Head of caudate nucleus (tissue), 42 donors: ENCODE measurements around the gene EEF2KMT.
"Not testable (repeated sequence)": the region's sequence is repeated elsewhere in the genome, so short reads cannot be mapped to it uniquely, and the experiment has no call there.

ENCODE experiments used
- DNase-seq, 42 donors: peaks; one replicate each; pipeline versions ENCODE4 v3.0.0 to v3.0.0-alpha.2; 2020 to 2021; ENCODE audit warnings: mixed read lengths in 7 of 42
- intact Hi-C: fragments of 100-400 bp; cut with DNase I; formaldehyde crosslinking; loops from one replicate; pipeline ENCODE4 v1.15.0; 2022

The EEF2KMT gene, protein sequence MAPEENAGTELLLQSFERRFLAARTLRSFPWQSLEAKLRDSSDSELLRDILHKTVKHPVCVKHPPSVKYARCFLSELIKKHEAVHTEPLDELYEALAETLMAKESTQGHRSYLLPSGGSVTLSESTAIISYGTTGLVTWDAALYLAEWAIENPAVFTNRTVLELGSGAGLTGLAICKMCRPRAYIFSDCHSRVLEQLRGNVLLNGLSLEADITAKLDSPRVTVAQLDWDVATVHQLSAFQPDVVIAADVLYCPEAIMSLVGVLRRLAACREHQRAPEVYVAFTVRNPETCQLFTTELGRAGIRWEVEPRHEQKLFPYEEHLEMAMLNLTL

DNA sequence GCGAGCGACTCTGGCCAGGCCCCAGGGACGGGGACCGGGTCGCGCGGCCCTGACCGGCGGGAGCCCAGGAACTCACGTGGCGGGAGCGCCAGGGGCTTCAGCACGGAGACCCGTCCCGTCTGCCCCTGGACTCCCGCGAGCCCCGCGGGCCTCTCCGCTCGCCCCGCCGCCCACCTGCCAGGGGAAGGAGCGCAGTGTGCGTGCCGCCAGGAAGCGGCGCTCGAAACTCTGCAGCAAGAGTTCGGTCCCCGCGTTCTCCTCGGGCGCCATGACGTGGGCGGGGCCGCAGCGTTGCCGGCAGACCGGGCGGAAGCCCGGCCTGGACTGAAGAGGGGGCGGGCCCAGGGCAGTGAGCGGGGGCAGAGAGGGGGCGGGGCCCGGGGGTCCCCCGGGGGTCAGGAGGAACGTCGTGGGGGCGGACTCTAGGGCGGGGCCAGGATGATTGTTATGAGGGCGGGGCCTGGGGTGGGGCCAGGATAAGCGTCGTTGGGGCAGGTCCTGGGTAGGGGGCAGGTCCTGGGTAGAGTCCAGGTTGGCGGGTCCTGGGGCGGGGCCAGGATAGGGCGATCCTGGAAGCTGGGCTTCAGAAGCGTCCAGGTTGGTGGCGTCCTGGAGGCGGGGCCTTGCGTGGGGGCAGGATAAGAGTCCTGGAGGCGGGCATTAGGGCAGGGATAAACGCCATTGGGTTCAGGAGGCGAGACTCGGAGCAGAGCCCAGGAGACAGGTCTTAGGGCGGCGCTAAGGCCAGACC, at the start of gene EEF2KMT:
EEF2KMT (minus strand) TSS at position 326 of the 751 bp plus-strand sequence; CDS start at position 270, 56 bp downstream.
- peak in 41 of 42 donors; percentile 88 to 100 (median 99) for DNase-seq
- intact Hi-C loops: not testable (repeated sequence)

- intact Hi-C loops, DNase-seq: not testable (repeated sequence)
Observed at GRCh38 chr16:5144621-5144956, 47.0 kb upstream of the EEF2KMT start.

- intact Hi-C loops: no loop called here
- no peak for DNase-seq
Observed at GRCh38 chr16:5143761-5144620, 46.4 kb upstream of the EEF2KMT start.

DNA sequence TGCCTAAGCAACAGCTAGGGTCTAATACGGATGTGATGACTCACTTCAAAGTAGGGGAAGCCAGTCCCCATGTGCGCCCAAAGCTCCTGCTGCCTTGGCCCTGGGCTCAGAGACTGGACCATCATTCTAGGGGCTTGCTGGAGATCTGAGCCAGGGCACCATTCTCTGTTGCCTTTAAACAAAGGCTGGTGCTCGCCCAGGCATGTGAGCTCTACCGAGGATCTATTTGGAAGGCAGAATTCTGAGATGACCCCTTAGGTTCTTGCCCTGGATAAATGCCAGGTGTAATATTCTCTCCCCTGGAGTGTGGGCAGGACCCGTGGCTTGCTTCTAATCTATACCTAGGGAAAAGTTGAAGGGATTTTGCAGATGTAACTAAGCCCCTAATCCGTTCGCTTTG, 42.6 kb upstream of the EEF2KMT start:
- DNase-seq, intact Hi-C loops: not testable (repeated sequence)

DNA sequence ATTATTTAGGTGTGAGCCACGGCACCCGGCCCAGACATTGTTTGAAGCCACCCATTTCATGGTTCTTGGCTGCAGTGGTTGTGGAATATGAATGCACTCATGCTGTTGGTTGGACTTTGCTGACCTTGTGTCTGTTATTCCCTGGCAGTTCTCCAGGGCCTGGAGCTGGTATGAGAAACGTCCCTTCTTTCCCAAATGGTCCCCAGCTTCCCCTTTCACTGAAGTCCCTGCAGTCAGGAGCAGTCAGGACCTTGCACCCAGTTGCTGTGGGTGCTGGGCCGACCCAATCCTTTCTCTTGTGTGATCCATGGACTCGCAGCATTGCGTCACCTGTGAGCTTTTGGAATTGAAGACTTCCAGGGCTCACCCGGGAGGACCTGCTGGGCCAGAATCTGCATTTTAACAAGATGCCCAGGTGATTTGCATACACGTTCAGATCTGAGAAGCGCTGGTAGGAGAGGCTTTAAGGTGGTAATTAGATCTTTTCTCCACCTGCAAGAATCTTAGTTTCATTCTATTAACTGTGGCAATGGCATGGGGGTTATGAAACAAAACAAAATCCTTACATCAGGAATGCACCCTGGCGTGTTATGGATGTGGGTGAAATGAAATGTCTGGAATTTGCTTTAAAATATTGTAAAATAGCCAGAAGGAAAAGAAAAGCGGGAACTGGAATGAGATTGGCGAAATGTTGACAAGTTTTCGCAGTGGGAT, 37.3 kb upstream of the EEF2KMT start:
- DNase-seq, intact Hi-C loops: not testable (repeated sequence)

GRCh38 chr16:5132915-5133600, 35.5 kb upstream of the EEF2KMT start:
- intact Hi-C loops, DNase-seq: not testable (repeated sequence)

- intact Hi-C loops, DNase-seq: not testable (repeated sequence)
Observed at GRCh38 chr16:5131467-5132004, 33.9 kb upstream of the EEF2KMT start.

DNA sequence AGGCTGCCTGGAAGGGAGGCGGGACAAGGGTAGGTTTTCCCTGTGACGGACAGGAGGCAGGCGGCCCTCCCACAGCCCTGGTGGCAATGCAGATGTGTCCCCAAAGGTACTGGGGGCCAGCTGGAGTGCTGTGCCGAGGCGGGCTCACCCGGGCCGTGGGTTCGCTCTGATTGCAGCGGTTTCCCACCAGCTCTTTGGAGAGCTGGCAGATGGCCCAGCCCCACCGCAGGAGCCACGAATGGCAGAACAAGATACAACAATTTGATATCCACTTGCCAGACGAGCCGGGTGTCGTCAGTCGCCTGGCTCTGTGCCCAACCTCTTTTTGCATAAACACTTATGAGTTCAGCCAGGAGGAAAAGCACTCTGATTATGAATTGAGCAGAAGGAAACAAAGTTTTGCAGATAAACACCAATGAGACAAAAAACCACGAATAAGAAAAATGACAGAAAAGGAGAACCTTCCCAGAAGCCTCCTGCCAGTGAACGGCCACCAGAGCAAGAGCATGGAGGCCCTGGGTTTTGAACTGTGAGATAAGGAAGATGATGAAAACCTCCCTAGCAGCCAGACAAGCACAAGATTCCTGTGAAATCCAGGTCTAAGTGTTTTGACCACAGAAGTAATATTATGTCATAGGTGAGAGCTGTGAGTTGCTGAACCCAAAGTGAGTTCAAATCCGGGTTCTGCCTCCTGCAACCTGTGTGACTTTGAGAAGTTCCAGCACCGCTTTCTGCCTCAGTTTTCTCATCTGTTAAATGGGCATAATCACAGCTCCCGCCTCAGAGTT, 19.9 kb upstream of the EEF2KMT start:
- intact Hi-C loops: not testable (repeated sequence)
- peak in 5 of 42 donors; percentile 3 to 18 (median 13) for DNase-seq

DNA sequence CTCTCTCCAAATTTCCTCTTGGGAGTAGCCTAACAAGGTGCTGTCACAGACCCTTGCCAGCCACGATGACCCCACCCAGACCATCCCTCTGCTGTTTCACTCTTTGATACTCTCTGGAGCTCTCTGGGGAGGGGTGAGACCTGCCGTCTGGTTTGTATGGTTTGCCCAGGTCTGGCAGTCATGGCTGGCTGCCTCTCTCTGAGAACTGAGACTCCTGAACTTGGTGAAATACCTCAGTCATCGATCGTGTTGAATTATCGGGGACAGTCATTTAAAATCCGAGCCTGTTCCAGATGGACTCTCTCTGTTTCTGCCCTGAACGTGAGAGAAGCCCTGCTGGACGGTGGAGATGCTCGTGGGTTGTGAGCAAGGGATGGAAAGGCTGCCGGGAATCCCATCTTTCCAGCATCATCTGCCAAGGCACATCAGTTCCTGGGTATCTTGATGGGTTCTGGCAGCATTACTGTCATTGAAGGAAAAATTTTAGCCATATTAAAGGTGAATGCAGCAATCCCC, 19.2 kb upstream of the EEF2KMT start:
- DNase-seq, intact Hi-C loops: not testable (repeated sequence)

- intact Hi-C loops, DNase-seq: not testable (repeated sequence)
Observed at GRCh38 chr16:5110933-5111332, 13.3 kb upstream of the EEF2KMT start.

- no peak for DNase-seq
Observed at GRCh38 chr16:5108505-5109158, 11.0 kb upstream of the EEF2KMT start.

DNA sequence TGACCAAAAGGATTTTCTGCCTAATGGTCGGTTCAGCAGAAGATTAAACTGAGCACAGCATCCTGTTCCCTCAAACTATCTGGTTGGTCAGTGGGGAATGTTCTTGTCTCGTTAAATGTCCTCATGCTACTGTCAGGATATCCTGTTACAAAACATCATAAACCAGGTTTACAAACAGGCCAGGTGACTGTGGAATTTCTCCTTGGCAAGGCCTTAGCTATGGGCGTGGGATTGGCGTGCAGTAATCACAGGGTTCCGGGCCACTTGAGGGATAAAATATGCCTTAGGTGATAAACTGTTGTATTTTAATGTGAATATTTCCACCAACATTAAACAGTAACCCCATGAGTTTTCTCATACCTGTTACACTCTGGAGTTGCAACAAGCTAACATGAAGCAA, 7.4 kb upstream of the EEF2KMT start:
- DNase-seq, intact Hi-C loops: not testable (repeated sequence)

More at GRCh38 chr16:5108505-5109158, 11.0 kb upstream of the EEF2KMT start:
- intact Hi-C loops: no loop called here

DNA sequence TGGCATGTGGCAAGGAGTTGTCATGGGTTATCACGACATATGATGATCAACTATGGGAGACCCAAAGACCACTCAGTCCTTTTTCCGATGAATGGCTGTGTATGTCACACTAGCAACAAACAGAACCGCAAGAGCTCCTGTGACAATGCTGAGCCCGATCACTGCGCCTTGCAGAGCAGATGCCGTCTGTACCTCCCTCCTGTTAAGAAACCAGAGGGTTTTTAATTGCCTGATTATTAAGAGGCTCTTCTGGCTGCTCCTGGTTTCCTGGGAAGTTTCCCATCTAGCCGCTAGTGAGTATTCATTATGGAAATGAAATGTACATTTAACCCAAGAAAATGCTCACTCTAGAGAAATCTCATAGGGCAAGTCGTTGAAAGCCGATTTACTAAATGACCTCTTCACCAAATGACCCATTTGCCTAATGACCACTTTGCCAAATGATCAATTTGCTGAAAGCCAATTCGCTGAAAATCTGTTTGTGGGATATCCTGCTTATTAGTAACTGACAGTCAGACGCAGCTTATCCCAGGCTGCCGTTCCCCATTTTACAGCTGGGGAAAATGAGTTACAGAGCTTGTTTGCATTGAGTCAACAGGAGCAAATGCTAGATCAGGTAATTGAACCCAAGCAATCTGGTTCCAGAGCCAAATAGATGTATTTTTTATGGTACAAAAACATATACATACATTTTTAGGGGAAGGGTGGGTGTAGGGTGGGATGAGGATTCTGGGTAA, 5.9 kb upstream of the EEF2KMT start:
- intact Hi-C loops, DNase-seq: not testable (repeated sequence)

DNA sequence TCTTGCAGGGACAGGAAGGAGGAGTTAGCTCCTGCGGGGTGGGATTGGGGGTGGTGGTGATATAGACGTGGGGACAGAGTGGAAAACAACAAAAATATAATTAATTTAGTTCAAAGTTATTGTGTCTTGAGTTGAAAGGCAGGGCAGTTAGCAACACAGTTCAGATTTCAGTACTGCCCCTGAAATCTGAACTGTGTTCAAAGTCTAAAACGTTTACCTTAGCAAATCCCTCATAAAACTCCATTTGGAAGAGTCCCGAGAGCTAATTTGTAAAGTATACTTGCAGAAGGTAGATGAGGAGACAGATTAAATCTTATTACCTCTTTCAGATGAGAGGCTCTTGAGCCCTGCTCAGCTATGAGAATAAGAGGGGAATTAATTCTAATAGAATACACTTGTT, 1.6 kb upstream of the EEF2KMT start:
- DNase-seq, intact Hi-C loops: not testable (repeated sequence)
